GM21576 (cell line): Measurements from ENCODE around the gene OR10AD1.
"Not testable (repeated sequence)": the region's sequence is repeated elsewhere in the genome, so short reads cannot be mapped to it uniquely, and the experiment has no call there.

Experiments
- ATAC-seq: cut with Tn5 transposase; IDR thresholded peaks from one replicate; pipeline ENCODE4 v1.9.1; 2021; ENCODE audit warnings: mild to moderate bottlenecking, moderate library complexity; ENCODE audit not compliant: unreplicated experiment

The OR10AD1 gene

DNA sequence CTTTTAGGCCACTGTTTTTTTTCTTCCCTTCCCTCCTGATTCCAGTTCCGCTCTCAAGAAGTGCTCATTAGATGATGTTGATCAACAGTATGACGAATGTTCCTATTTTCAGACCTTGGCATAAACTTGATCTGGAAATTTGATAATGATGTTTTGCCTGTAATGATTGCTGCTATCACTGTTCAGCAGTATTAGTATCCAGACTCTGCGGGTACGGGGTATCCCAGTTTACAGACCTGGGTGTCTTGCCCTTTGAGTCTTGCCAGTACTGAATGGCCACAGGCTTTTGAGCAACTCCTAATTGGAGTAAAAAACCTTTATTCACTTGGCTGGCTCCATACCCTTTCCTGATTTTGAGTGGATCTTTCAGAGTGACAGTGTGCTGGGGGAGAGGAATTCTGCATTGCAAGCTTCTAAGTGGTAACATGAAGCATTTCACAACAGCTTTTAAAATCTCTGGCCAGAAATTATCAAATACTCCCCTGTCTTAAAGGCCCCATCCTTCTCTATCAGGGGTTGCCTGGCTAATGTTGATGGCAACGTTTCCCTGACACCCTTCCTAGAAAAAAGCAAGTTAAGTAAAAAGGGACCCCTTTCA is 39.8 kb downstream of the OR10AD1 start:
- ATAC-seq: no peak

DNA sequence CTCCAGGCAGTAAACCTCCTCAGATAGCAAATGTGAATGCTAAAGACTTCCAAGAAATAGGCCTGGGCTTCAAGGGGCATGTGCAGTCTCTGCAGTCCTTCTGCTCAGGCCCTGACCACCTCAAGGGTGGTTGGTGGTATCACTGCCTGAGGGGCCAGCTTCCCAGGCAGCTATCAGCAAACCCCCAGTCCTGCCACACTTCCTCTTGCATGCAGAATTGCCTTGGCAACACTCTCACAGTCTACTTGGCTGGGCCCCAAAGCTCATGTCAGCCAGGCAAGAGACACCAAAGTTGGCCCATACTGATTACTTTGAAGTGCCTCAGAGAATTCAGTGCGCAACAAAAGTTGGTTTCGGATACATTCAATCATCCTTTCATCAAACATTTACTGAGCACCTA is 42.3 kb downstream of the OR10AD1 start:
- ATAC-seq: no peak

DNA sequence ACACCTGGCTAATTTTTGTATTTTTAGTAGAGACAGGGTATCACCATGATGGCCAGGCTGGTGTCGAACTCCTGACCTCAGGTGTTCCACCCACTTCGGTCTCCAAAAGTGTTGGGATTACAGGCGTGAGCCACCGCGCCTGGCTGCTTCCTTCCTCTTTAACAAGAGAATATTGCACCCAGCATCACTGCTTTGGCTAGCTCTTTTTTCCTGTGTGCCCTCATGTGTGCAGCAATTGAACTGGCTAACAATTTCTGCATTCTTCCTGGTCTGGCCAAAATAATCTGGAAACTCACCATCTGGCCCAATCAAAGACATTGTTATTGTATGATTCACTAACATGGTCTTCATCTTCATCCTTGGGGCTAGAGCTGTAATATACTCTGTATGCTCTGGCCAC is 43.0 kb downstream of the OR10AD1 start:
- ATAC-seq: no peak

DNA sequence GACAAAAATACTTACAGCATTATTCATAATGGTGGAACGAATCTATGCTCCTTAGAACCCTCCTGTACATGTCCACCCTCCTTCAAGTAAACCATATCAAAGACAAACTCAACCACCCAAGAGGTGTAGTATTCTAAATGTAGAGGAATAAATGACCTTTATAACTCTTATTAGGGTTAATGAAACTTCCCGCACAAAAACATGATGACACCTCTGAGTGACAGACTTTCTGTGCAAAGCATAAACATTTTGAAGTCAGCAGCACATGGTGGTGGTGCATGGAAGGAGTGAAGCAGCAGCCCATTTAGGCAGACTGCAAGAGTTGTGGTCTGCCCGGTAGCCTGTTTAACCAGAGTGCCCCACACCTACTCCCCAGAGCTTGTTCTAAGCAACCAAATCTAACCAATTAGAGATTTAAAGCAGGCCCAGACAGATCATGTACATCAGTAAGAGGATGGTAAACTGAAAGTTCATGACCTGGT is 45.2 kb downstream of the OR10AD1 start:
- peak; percentile 2 for ATAC-seq

DNA sequence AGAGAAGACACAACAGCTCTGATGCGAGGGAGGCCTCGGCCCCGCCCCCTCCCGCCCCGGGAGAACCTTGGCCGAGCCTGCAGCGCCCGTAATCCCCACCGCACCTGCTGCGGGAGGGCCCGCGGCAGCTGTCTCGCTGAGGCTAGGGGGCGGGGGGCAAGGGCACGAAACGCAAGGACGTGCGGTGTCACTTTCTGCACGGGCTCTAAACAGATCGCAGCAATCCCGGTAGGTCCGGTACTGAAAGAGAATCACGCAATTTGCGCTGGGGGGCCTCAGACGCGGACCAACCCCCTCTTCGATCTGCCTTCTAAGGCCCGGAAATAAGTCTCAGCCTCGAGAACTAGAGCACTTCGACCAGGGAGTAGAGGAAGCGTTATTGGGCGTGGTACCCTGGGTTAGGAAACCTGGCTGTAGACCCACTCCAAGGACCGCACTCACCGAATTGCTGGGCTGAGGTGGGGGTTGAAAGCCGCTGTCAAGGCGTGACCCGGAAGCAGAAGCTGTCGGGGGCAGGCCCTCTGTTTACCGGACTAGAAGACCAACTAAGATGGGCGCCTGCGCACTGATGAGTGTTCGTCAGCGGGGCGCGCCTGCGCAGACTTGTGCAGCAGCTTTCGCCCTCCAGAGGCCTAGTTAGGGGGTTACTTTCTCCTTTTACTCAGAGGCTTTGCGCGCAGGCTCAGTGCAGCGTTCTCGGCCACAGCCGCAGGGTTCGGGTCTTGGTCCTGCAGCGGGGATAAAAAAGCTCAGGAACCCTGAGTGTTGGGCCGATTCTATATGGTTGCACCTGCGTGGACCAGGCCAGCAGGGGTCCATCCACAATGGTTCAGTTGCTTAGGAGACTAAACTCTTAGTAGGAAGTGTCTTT is 45.8 kb downstream of the OR10AD1 start, which contains the start of gene ASB8:
Gene ASB8, minus strand, starts transcription at position 498 of the 871 bp plus-strand sequence. CDS start 4,019 bp downstream, outside the sequence.
- ATAC-seq: peak; percentile 83

DNA sequence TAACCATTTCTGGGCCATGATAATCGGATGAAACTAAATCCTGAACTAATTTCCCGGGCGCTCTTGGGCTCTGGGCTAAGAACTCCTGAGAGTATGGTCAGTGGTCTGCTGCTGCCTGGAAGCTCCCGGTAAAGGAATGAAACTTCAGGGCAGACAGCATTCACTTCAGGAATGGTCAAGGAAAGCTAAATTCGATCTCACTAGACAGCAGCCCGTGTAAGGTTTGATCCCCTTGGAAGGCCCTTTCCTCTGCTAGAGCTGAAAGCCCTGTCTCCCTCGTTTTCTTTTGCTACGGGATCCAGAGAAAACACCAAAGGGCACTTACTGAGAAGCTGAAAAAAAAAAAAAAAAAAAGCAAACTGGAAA is 46.5 kb downstream of the OR10AD1 start:
- ATAC-seq: no peak

DNA sequence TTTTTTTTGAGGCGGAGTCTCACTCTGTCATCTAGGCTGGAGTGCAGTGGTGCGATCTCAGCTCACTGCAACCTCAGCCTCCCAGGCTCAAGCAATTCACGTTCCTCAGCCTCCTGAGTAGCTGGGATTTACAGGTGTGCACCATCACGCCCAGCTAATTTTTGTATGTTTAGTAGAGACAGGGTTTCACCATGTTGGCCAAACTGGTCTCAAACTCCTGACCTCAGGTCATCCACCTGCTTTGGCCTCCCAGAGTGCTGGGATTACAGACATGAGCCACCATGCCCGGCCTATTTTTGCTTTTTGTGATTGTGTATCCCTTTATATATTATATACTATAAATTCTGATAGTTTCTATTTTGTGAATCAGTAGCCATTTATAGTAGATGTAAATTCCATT is 47.3 kb downstream of the OR10AD1 start:
- not testable (repeated sequence) for ATAC-seq
